AG09319 (cell line): ENCODE measurements around the gene DYDC2.

ENCODE experiments used
- DNase-seq: peaks from one replicate; pipeline ENCODE4 v3.0.0-alpha.2; 2010; ENCODE audit warnings: low read depth; ENCODE audit errors: extremely low read depth
- CTCF ChIP-seq: IDR thresholded peaks from 2 replicates; pipeline ENCODE4 v1.5.1; 2011; ENCODE audit warnings: low read depth, mild to moderate bottlenecking, inconsistent platforms, low read length, moderate library complexity

DYDC2 gene

GRCh38 chr10:80365510-80365909 is 8.9 kb downstream of the DYDC2 start:
- no peak for DNase-seq

GRCh38 chr10:80371467-80371866 is 14.9 kb downstream of the DYDC2 start:
- no peak for DNase-seq
- no peak for TF ChIP-seq CTCF

More at GRCh38 chr10:80365510-80365909, 8.9 kb downstream of the DYDC2 start:
- no peak for TF ChIP-seq CTCF

- TF ChIP-seq CTCF = no peak
- DNase-seq = no peak
Observed at GRCh38 chr10:80372675-80373074, 16.1 kb downstream of the DYDC2 start.

- DNase-seq = no peak
Observed at GRCh38 chr10:80373502-80373901, 16.9 kb downstream of the DYDC2 start.

GRCh38 chr10:80379701-80380100 is 23.1 kb downstream of the DYDC2 start:
- TF ChIP-seq CTCF = no peak
- no peak for DNase-seq

More at GRCh38 chr10:80373502-80373901, 16.9 kb downstream of the DYDC2 start:
- no peak for TF ChIP-seq CTCF

GRCh38 chr10:80380185-80380584 is 23.6 kb downstream of the DYDC2 start:
- no peak for TF ChIP-seq CTCF
- DNase-seq = no peak

GRCh38 chr10:80382989-80383388 is 26.4 kb downstream of the DYDC2 start:
- peak; percentile 63 for TF ChIP-seq CTCF
- no peak for DNase-seq
